IMR-90 (cell line): ENCODE results near the gene MTA1. TPM values are rescaled to one million over a fixed set of nuclear protein-coding genes. Genes with fewer than 3 reads are reported as not detected.

Source experiments
- ATAC-seq: fragments of 200-7000 bp; cut with Tn5 transposase; 2 replicates; pipeline ENCODE4 v1.9.1; 2020; ENCODE audit warnings: low read depth, mild to moderate bottlenecking, moderate library complexity
- BruUV-seq: library from RNA; stranded (reverse); fragments of 400-500 nt; replicated peaks from 2 replicates; lab custom pipeline; 2021; lab: Mats Ljungman, UMichigan
- CTCF ChIA-PET: fragments of 300-600 bp; formaldehyde crosslinking; extraction: SDS; loops from one replicate; lab custom pipeline; 2021; ENCODE audit warnings: antibody characterized with exemption; lab: Yijun Ruan, JAX
- POLR2A ChIA-PET: fragments of 300-600 bp; sonication (Branson Sonifier 250); formaldehyde crosslinking; loops from one replicate; lab custom pipeline; 2022; ENCODE audit warnings: antibody characterized with exemption; ENCODE audit not compliant: unreplicated experiment; lab: Charles Lee
- DNase-seq: peaks from one replicate; pipeline ENCODE4 v3.0.0; 2013
- H2AFZ ChIP-seq: replicated peaks from 2 replicates; pipeline ENCODE3; 2013; ENCODE audit warnings: low read length, mild to moderate bottlenecking; ENCODE audit not compliant: poor library complexity
- H2AK5ac ChIP-seq: 2 replicates; pipeline ENCODE4 v1.6.1; 2013; ENCODE audit warnings: low read depth, low read length, inconsistent platforms
- H2AK9ac ChIP-seq: replicated peaks from 2 replicates; pipeline ENCODE3; 2013; ENCODE audit warnings: mild to moderate bottlenecking, low read depth, low read length, moderate library complexity; ENCODE audit not compliant: poor library complexity
- H2BK120ac ChIP-seq: 2 replicates; pipeline ENCODE4 v1.6.1; 2013; ENCODE audit warnings: low read depth, low read length, inconsistent platforms
- H2BK15ac ChIP-seq: 3 replicates; pipeline ENCODE4 v1.6.1; 2013; ENCODE audit warnings: low read depth, low read length, inconsistent platforms
- H2BK20ac ChIP-seq: 2 replicates; pipeline ENCODE4 v1.6.1; 2013; ENCODE audit warnings: low read depth, mild to moderate bottlenecking, inconsistent platforms, low read length, moderate library complexity
- H2BK5ac ChIP-seq: 2 replicates; pipeline ENCODE4 v1.6.1; 2013; ENCODE audit warnings: mild to moderate bottlenecking, low read depth, low read length, inconsistent platforms; ENCODE audit not compliant: poor library complexity, severe bottlenecking
- H3K14ac ChIP-seq: replicated peaks from 2 replicates; pipeline ENCODE4 v1.6.1; 2013; ENCODE audit warnings: low read depth, low read length, inconsistent platforms
- H3K18ac ChIP-seq: 2 replicates; pipeline ENCODE4 v1.6.1; 2013; ENCODE audit warnings: low read depth, low read length, control low read depth
- H3K23ac ChIP-seq: 2 replicates; pipeline ENCODE4 v1.6.1; 2013; ENCODE audit warnings: low read depth, low read length, inconsistent platforms
- H3K27ac ChIP-seq: 2 replicates; pipeline ENCODE4 v1.5.1; 2013; ENCODE audit warnings: mild to moderate bottlenecking, control low read depth, low read length; ENCODE audit not compliant: insufficient read depth
- H3K27me3 ChIP-seq: 2 replicates; pipeline ENCODE4 v1.6.1; 2013; ENCODE audit warnings: low read length; ENCODE audit not compliant: control insufficient read depth, insufficient read depth
- H3K36me3 ChIP-seq: 2 replicates; pipeline ENCODE4 v1.6.1; 2013; ENCODE audit warnings: low read length, mixed read lengths; ENCODE audit not compliant: control insufficient read depth, insufficient read depth
- H3K4ac ChIP-seq: 2 replicates; pipeline ENCODE4 v1.6.1; 2013; ENCODE audit warnings: low read depth, low read length, inconsistent platforms
- H3K4me1 ChIP-seq: 2 replicates; pipeline ENCODE4 v1.6.1; 2013; ENCODE audit warnings: low read length, mixed read lengths; ENCODE audit not compliant: control insufficient read depth, insufficient read depth
- H3K4me2 ChIP-seq: 2 replicates; pipeline ENCODE4 v1.6.1; 2013; ENCODE audit warnings: low read depth, mild to moderate bottlenecking, control low read depth, low read length, moderate library complexity
- H3K4me3 ChIP-seq: 2 replicates; pipeline ENCODE4 v1.5.1; 2013; ENCODE audit warnings: low read depth, mild to moderate bottlenecking, control low read depth, low read length, moderate library complexity; ENCODE audit not compliant: insufficient read depth
- H3K56ac ChIP-seq: 2 replicates; pipeline ENCODE4 v1.6.1; 2013; ENCODE audit warnings: low read length, inconsistent platforms; ENCODE audit not compliant: insufficient read depth; ENCODE audit errors: extremely low read depth
- H3K79me1 ChIP-seq, 2 experiments: 2 replicates each; pipeline ENCODE4 v1.6.1; 2013; ENCODE audit warnings: low read length in 2 of 2, inconsistent platforms in 1 of 2, low read depth in 1 of 2
- H3K9ac ChIP-seq: 2 replicates; pipeline ENCODE4 v1.6.1; 2013; ENCODE audit warnings: low read depth, low read length, control low read depth
- H3K9me1 ChIP-seq: 2 replicates; pipeline ENCODE4 v1.6.1; 2013; ENCODE audit warnings: low read length, inconsistent platforms; ENCODE audit not compliant: insufficient read depth
- H3K9me3 ChIP-seq: 2 replicates; pipeline ENCODE4 v1.6.1; 2013; ENCODE audit warnings: low read length; ENCODE audit not compliant: control insufficient read depth, insufficient read depth
- H4K20me1 ChIP-seq: 2 replicates; pipeline ENCODE4 v1.6.1; 2013; ENCODE audit warnings: low read length, inconsistent platforms; ENCODE audit not compliant: insufficient read depth
- H4K5ac ChIP-seq: 2 replicates; pipeline ENCODE4 v1.6.1; 2013; ENCODE audit warnings: mild to moderate bottlenecking, low read depth, low read length, control low read depth
- H4K8ac ChIP-seq, 2 experiments: 2 replicates each; pipeline ENCODE4 v1.6.1; 2013; ENCODE audit warnings: low read depth in 2 of 2, low read length in 2 of 2, control low read depth in 1 of 2, inconsistent platforms in 1 of 2
- H4K91ac ChIP-seq: 2 replicates; pipeline ENCODE4 v1.6.1; 2013; ENCODE audit warnings: low read depth, low read length, inconsistent platforms; ENCODE audit not compliant: insufficient read depth
- BHLHE40 ChIP-seq: fragments of 150-350 bp; IDR thresholded peaks from 2 replicates; pipeline ENCODE4 v1.6.1; 2016; ENCODE audit warnings: mild to moderate bottlenecking, low read depth, low read length
- CEBPB ChIP-seq: IDR thresholded peaks from 2 replicates; pipeline ENCODE4 v1.6.1; 2012; ENCODE audit warnings: low read depth, low read length, improper control_type of control experiment
- CHD1 ChIP-seq: IDR thresholded peaks from 2 replicates; pipeline ENCODE4 v1.6.1; 2012; ENCODE audit warnings: low read depth, low read length, improper control_type of control experiment
- CTCF ChIP-seq: conservative IDR thresholded peaks from 2 replicates; pipeline ENCODE4 v1.5.1; 2012; ENCODE audit warnings: mild to moderate bottlenecking, low read depth, low read length, improper control_type of control experiment
- ELK1 ChIP-seq: fragments of 150-350 bp; IDR thresholded peaks from 2 replicates; pipeline ENCODE4 v1.6.1; 2016; ENCODE audit warnings: low read depth, mild to moderate bottlenecking, low read length, moderate library complexity, borderline replicate concordance
- FOS ChIP-seq: fragments of 150-350 bp; IDR thresholded peaks from 2 replicates; pipeline ENCODE4 v1.6.1; 2016; ENCODE audit warnings: low read depth, low read length
- MAFK ChIP-seq: IDR thresholded peaks from 2 replicates; pipeline ENCODE4 v1.6.1; 2012; ENCODE audit warnings: low read depth, low read length, improper control_type of control experiment
- MAZ ChIP-seq: IDR thresholded peaks from 2 replicates; pipeline ENCODE4 v1.6.1; 2012; ENCODE audit warnings: low read depth, mild to moderate bottlenecking, low read length, improper control_type of control experiment, moderate library complexity, borderline replicate concordance
- MXI1 ChIP-seq: IDR thresholded peaks from 2 replicates; pipeline ENCODE4 v1.6.1; 2012; ENCODE audit warnings: low read depth, mild to moderate bottlenecking, low read length, moderate library complexity, borderline replicate concordance
- NFE2L2 ChIP-seq: fragments of 150-350 bp; IDR thresholded peaks from 2 replicates; pipeline ENCODE4 v1.6.1; 2016; ENCODE audit warnings: low read depth, mild to moderate bottlenecking, low read length
- POLR2A ChIP-seq: IDR thresholded peaks from 2 replicates; pipeline ENCODE4 v1.6.1; 2012; ENCODE audit warnings: mild to moderate bottlenecking, low read depth, low read length
- RCOR1 ChIP-seq: IDR thresholded peaks from 2 replicates; pipeline ENCODE4 v1.6.1; 2012; ENCODE audit warnings: mild to moderate bottlenecking, low read length, improper control_type of control experiment; ENCODE audit not compliant: insufficient replicate concordance
- RFX5 ChIP-seq: IDR thresholded peaks from 2 replicates; pipeline ENCODE4 v1.8.0; 2012; ENCODE audit warnings: low read depth, mild to moderate bottlenecking, low read length, moderate library complexity
- SMC3 ChIP-seq: fragments of 150-350 bp; IDR thresholded peaks from 2 replicates; pipeline ENCODE4 v1.6.1; 2016; ENCODE audit warnings: low read depth, mild to moderate bottlenecking, antibody characterized with exemption, low read length, moderate library complexity
- WGBS, 2 experiments: methylation state at CpG; one replicate each; pipeline versions ENCODE4 v1.1.5 to v1.1.7; 2013; ENCODE audit warnings: missing lambda C conversion rate in 2 of 2; ENCODE audit not compliant: insufficient read length in 1 of 2; ENCODE audit errors: extremely low coverage in 2 of 2; 5-methylcytosine and 5-hydroxymethylcytosine counted together
- dilution Hi-C: fragments of 300-500 bp; cut with HindIII; formaldehyde crosslinking; loops from one replicate; pipeline ENCODE4 v1.14.3; 2018; ENCODE audit warnings: low sequenced_read_pairs; ENCODE audit not compliant: unreplicated experiment
- in situ Hi-C: fragments of 300-500 bp; cut with MboI; formaldehyde crosslinking; loops from 3 replicates; pipeline ENCODE4 v1.14.3; 2019; ENCODE audit warnings: low sequenced_read_pairs, inconsistent platforms, mixed read lengths
- intact Hi-C: fragments of 100-400 bp; cut with micrococcal nuclease; formaldehyde crosslinking; loops from 2 replicates; pipeline ENCODE4 v1.10.0; 2022
- polyA plus RNA-seq, 3 experiments: library from polyadenylated mRNA; depleted of rRNA; stranded (reverse); fragments of >200 nt; gene quantifications; 2 replicates each; pipeline ENCODE4 v1.2.3, GENCODE V29; 2012; ENCODE audit warnings: low replicate concordance in 1 of 3
- total RNA-seq: library from RNA; depleted of rRNA; stranded (reverse); fragments of >200 nt; gene quantifications from 2 replicates; pipeline ENCODE4 v1.2.3, GENCODE V29; 2012
- TF ChIP-seq, protein P1 (sequence below): fragments of 150-350 bp; IDR thresholded peaks from 2 replicates; pipeline ENCODE4 v1.6.1; 2017; ENCODE audit warnings: mild to moderate bottlenecking, antibody characterized with exemption, low read length, low read depth

MTA1 gene
- total and polyA plus RNA-seq, 2 of the 4 experiments (the other 2 are of a cell fraction): 21.5 to 61.6 TPM

DNA sequence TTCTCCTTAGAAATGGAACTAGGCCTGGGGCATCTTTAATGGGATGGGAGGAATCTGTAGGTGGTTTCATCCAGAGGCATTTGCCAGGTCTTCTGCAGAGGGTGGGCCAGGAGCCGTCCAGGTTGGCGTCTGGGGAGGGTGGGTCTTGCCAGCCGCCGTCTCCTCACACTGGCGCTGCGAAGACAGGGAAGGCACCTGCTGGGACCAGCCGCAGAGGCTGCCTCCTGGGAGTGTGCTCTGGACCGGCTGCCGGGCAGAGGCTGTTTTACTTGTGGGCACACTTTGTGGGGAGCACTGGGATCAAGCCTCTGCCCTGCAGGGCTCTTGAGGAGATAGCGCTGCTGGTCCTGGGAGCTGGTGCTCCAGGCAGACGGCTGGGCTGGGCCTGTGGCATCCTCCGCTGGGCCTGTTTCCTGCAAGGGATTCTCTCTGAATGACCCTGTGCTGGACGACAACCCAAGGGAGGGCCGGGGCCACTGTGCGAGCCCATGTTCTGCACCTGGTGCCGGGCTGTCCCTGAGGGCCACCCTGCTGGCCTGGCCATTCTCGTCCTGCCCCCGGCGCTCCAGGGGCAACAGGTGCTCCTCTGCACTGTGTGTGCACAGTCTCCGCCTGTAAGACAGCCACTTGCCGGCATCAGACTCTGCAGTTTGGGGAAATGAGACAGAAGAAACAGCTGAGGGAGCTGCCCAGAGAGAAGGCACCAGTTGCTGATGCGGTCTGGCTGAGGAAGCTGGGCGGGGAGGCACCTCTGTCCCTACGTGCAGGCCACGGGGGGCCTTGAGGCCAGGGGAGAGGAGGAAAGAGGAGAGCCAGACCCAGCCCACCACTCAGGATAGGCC is 31.3 kb upstream of the MTA1 start:
- H3K4me3 ChIP-seq: no peak overlapping the region
- H2AK5ac ChIP-seq: no peak overlapping the region
- intact Hi-C loops (no loop called here), in situ Hi-C loops (no loop called here), dilution Hi-C loops (no loop called here)
- H3K23ac ChIP-seq: no peak overlapping the region
- no peaks in the 10 kb centered on the region for H4K20me1 ChIP-seq
- H2BK20ac ChIP-seq: no peak overlapping the region
- no peaks in the 10 kb centered on the region for H3K9me3 ChIP-seq
- no peak overlapping the region for H2BK5ac ChIP-seq
- no peaks in the 10 kb centered on the region for H3K9me1 ChIP-seq
- ATAC-seq (no peak), DNase-seq (no peak)
- H2AFZ ChIP-seq: no peak overlapping the region
- CTCF ChIA-PET: no interaction called here
- no peak overlapping the region for H3K56ac ChIP-seq
- no peak overlapping the region for H3K4me2 ChIP-seq
- H4K5ac ChIP-seq: no peak overlapping the region
- no peak overlapping the region for H3K27ac ChIP-seq
- H3K4ac ChIP-seq: no peak overlapping the region
- POLR2A ChIA-PET: no interaction called here
- no peak overlapping the region for H2BK15ac ChIP-seq
- H3K79me1 ChIP-seq: no peaks in the 10 kb centered on the region
- 90% methylated on average over 7 of the region's 25 CpGs; no CpG with 5 or more reads in 1 of the 2 experiments for WGBS, 2 experiments
- H3K27me3 ChIP-seq: no peaks in the 10 kb centered on the region
- no peak overlapping the region for H2AK9ac ChIP-seq
- no peaks in the 10 kb centered on the region for H3K4me1 ChIP-seq
- no peak overlapping the region for H4K91ac ChIP-seq
- H2BK120ac ChIP-seq: no peak overlapping the region
- no peak overlapping the region for H4K8ac ChIP-seq
- no peak overlapping the region for H3K14ac ChIP-seq
- H3K18ac ChIP-seq: no peak overlapping the region
- H3K9ac ChIP-seq: no peak overlapping the region
- no TSS peak for BruUV-seq
- H3K36me3 ChIP-seq: peaks cover 25% of the 10 kb centered on the region; the same call in 1 of the 2 replicates
- no peak for TF ChIP-seq BHLHE40
- no peak for TF ChIP-seq FOS
- no peak for TF ChIP-seq CTCF
- TF ChIP-seq RFX5: no peak
- no peak for TF ChIP-seq CEBPB
- TF ChIP-seq MAFK: no peak
- no peak for TF ChIP-seq POLR2A
- TF ChIP-seq MAZ: no peak
- no peak for TF ChIP-seq ELK1
- no peak for TF ChIP-seq RCOR1
- TF ChIP-seq CHD1: no peak
- TF ChIP-seq, protein P1, sequence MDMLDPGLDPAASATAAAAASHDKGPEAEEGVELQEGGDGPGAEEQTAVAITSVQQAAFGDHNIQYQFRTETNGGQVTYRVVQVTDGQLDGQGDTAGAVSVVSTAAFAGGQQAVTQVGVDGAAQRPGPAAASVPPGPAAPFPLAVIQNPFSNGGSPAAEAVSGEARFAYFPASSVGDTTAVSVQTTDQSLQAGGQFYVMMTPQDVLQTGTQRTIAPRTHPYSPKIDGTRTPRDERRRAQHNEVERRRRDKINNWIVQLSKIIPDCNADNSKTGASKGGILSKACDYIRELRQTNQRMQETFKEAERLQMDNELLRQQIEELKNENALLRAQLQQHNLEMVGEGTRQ: no peak
- no peak for TF ChIP-seq MXI1
- TF ChIP-seq NFE2L2: no peak
- TF ChIP-seq SMC3: no peak
